ENCODE data around the gene CRBN. TPM values are rescaled to one million over a fixed set of nuclear protein-coding genes. Genes with fewer than 3 reads are reported as not detected.
A peak's percentile ranks its signal among the peaks of the same experiment; 100 is the strongest.

CRBN gene
- total RNA-seq, 3 donors from 2014 or later = 111 to 197 (median 143) TPM

GRCh38 chr3:3127432-3128010 is 52.0 kb downstream of the CRBN start:
- Histone ChIP-seq H3K4me1 (peaks cover 2 to 7% of the 10 kb centered on the region in 2 donors), H3K27me3 (no peaks in the 10 kb centered on the region), H3K36me3 (no peaks in the 10 kb centered on the region), H3K27ac (peak overlapping the region; percentile 90 to 92), H3K9me3 (no peaks in the 10 kb centered on the region), H3K4me3 (peak overlapping the region; percentile 81 to 91 (median 81))
- no peak for DNase-seq (ENCODE audit: low spot score in 2 of 2)
- no peak for TF ChIP-seq POLR2AphosphoS5 (IDR thresholded peaks at IDR 0.05)
- no peak for TF ChIP-seq POLR2A (IDR thresholded peaks at IDR 0.05)
- TF ChIP-seq CTCF (IDR thresholded peaks at IDR 0.05) = no peak
- intact Hi-C loops (cut with DNase I; ENCODE audit: low total_unique reads) = no loop called here

GRCh38 chr3:3126477-3127431 is 52.7 kb downstream of the CRBN start, which contains the start of gene TRNT1:
Gene TRNT1, plus strand, starts transcription at chr3:3126940. Its CDS starts 2,101 bp downstream, at chr3:3129041.
- peak within 1 kb of the TSS; percentile 90 to 92 for H3K27ac ChIP-seq
- H3K4me3 ChIP-seq = peak within 1 kb of the TSS; percentile 81 to 91 (median 81)
- intact Hi-C loops (cut with DNase I; ENCODE audit: low total_unique reads) = no loop called here
- H3K9me3 ChIP-seq = no peaks in the 10 kb centered on the region
- peak; percentile 92 to 97 for DNase-seq (ENCODE audit: low spot score in 2 of 2)
- H3K27me3 ChIP-seq = no peaks in the 10 kb centered on the region
- peaks cover 2 to 7% of the 10 kb centered on the region in 2 donors for H3K4me1 ChIP-seq
- peak; percentile 93 to 96 (median 95) for TF ChIP-seq POLR2AphosphoS5 (IDR thresholded peaks at IDR 0.05)
- TF ChIP-seq CTCF (IDR thresholded peaks at IDR 0.05) = no peak
- TF ChIP-seq POLR2A (IDR thresholded peaks at IDR 0.05) = peak; percentile 41
- H3K36me3 ChIP-seq = no peaks in the 10 kb centered on the region

GRCh38 chr3:3125977-3126376 is 53.5 kb downstream of the CRBN start:
- H3K36me3 ChIP-seq = no peaks in the 10 kb centered on the region
- H3K27ac ChIP-seq = peak overlapping the region; percentile 90 to 92
- DNase-seq (ENCODE audit: low spot score in 2 of 2) = no peak
- no peaks in the 10 kb centered on the region for H3K9me3 ChIP-seq
- H3K4me1 ChIP-seq = peaks cover 2 to 7% of the 10 kb centered on the region in 2 donors
- intact Hi-C loops (cut with DNase I; ENCODE audit: low total_unique reads) = no loop called here
- peak overlapping the region; percentile 81 to 91 (median 81) for H3K4me3 ChIP-seq
- no peak for TF ChIP-seq POLR2AphosphoS5 (IDR thresholded peaks at IDR 0.05)
- TF ChIP-seq POLR2A (IDR thresholded peaks at IDR 0.05) = no peak
- TF ChIP-seq CTCF (IDR thresholded peaks at IDR 0.05) = no peak
- no peaks in the 10 kb centered on the region for H3K27me3 ChIP-seq

GRCh38 chr3:3119393-3119851 is 60.1 kb downstream of the CRBN start:
- intact Hi-C loops (cut with DNase I; ENCODE audit: low total_unique reads) = no loop called here
- H3K9me3 ChIP-seq = no peaks in the 10 kb centered on the region
- TF ChIP-seq POLR2A (IDR thresholded peaks at IDR 0.05) = no peak
- no peak for TF ChIP-seq CTCF (IDR thresholded peaks at IDR 0.05)
- TF ChIP-seq POLR2AphosphoS5 (IDR thresholded peaks at IDR 0.05) = no peak
- no peaks in the 10 kb centered on the region for H3K4me1 ChIP-seq
- DNase-seq (ENCODE audit: low spot score in 2 of 2) = no peak
- no peak overlapping the region for H3K27ac ChIP-seq
- no peaks in the 10 kb centered on the region for H3K36me3 ChIP-seq
- H3K27me3 ChIP-seq = no peaks in the 10 kb centered on the region
- no peak overlapping the region for H3K4me3 ChIP-seq

GRCh38 chr3:3117651-3118050 is 61.8 kb downstream of the CRBN start:
- DNase-seq (ENCODE audit: low spot score in 2 of 2) = no peak
- TF ChIP-seq POLR2A (IDR thresholded peaks at IDR 0.05) (no peak), POLR2AphosphoS5 (IDR thresholded peaks at IDR 0.05) (no peak), CTCF (IDR thresholded peaks at IDR 0.05) (no peak)
- Histone ChIP-seq H3K9me3 (no peaks in the 10 kb centered on the region), H3K27ac (no peak overlapping the region), H3K4me1 (no peaks in the 10 kb centered on the region), H3K4me3 (no peak overlapping the region), H3K27me3 (no peaks in the 10 kb centered on the region), H3K36me3 (no peaks in the 10 kb centered on the region)
- intact Hi-C loops (cut with DNase I; ENCODE audit: low total_unique reads) = no loop called here

Measured in breast epithelium (tissue), 4 donors.